ENCODE results near the gene ATAT1.

The ATAT1 gene

DNA sequence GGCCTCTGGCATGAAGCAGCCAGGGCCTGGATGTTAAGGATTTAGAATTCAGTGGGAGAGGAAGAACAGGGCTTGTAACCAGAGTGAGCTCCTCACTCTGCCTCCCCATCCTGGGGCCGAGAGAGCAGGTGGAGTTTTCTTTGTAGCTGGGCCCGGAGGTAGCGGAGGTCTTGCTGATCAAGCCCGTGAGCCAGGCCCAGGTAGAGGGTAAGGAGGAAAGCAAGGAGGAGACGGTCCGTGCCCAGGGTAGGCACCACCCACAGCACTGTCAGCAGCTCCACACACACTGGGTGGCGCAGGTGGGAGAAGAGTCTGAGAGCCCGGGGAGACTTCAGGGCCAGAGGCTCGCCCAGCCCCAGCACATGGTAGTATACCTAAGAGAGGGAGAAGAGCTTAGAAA, 61.9 kb downstream of the ATAT1 start:
- TF ChIP-seq, protein P1, sequence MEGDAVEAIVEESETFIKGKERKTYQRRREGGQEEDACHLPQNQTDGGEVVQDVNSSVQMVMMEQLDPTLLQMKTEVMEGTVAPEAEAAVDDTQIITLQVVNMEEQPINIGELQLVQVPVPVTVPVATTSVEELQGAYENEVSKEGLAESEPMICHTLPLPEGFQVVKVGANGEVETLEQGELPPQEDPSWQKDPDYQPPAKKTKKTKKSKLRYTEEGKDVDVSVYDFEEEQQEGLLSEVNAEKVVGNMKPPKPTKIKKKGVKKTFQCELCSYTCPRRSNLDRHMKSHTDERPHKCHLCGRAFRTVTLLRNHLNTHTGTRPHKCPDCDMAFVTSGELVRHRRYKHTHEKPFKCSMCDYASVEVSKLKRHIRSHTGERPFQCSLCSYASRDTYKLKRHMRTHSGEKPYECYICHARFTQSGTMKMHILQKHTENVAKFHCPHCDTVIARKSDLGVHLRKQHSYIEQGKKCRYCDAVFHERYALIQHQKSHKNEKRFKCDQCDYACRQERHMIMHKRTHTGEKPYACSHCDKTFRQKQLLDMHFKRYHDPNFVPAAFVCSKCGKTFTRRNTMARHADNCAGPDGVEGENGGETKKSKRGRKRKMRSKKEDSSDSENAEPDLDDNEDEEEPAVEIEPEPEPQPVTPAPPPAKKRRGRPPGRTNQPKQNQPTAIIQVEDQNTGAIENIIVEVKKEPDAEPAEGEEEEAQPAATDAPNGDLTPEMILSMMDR (IDR thresholded peaks at IDR 0.05; ENCODE audit: low read depth, low read length) = no peak
- DNase-seq (ENCODE audit: extremely low read depth, low read depth) = no peak

DNA sequence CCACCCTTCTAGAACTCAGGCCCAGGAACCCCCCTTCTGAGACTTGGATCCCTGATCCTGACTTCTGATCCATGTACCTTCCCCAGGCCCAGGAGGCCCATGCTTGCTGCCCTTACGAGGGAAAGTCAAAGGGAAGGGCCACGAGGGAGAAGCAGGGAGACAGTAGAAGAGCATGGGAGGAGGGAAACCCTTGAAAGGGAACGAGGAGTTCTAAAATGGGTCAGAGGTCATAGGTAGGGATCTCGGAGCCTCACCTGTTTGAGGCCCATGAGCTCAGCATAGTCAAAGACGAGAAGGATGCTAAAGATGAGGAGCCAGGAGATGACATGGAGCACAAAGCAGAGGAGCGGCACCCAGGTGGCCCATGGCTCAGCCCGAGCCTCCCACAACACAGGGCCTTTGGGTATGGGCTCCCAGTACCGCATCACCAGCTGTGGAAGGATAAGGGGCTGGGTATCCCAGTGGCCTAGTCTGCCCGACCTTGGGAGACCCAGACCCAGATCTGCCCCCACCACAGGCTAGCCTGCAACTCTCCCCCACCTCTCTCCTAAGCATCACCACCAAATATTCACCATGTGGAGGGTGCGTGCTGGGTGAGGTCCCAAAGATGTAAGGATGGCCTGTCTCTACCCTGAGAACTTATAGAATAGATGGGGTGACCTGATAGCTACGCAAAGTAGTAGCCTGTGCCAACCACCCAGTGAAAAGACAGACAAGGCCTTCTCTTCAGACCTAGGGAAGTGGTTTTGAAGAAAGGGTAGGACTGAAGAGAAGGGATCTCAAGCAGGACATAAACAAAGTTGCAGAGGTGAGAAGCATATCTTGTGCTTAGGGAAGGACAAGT, 62.6 kb downstream of the ATAT1 start:
- no peak for DNase-seq (ENCODE audit: extremely low read depth, low read depth)
- TF ChIP-seq, protein P1 (IDR thresholded peaks at IDR 0.05; ENCODE audit: low read depth, low read length) = no peak

DNA sequence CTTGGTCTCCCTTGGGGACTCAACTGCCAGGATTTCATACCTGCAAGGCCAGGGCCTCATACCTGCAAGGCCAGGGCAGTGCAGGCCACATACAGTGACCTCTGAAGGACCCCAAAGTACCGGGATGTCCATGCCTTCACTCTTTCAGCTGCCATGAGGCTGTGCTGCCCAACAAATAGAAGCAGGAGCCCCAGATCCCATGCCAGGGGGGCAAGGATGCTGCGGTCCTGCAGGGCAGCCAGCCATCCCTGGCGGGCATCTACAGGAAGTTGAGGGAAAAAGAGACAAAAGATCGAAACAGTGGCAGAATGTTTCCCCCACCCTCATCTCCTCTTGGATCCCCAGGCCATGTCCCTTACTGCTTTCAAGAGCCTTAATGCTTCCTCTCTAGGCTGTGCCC, 63.3 kb downstream of the ATAT1 start:
- no peak for DNase-seq (ENCODE audit: extremely low read depth, low read depth)
- TF ChIP-seq, protein P1 (IDR thresholded peaks at IDR 0.05; ENCODE audit: low read depth, low read length) = no peak

DNA sequence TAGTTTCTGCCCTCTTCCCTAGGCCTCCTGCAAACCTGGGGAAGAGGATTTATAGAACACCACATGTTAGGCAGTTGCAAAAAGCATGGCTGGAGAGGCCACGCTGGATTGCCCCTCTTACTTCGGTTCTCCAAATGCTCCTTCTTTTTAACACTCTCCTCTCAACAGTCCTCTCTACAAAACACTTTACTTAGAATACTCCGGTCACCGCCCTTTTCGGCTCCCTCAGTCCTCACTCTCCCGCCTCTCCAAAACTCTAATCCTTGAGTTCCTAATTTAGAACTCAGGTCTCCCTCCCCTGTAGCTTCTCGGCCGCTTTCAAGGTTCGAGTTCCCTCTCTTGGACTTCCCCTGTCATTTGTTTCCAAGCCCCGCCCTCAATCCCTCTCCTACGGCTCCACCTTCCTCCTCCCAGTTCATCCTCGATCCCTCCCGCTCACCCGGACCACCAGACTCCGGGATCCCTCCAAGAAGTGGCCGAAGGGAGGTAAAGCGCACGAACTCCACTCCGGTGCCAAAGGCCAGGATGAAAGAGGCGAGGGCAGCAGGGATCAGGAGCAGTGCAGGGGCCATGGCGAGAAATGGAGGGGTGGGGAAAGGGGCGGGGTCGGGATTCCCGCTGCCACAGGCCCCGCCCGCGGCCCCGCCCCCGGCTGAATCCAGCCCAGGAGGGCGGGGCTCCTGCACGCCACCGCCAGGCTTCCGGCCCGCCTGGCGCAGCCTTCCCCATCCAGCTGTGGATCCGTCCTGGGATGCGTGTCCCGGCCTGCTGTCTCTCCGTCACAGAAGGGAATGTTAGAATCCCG, 63.9 kb downstream of the ATAT1 start, which contains the start of gene NRM:
Gene NRM (minus strand): TSS at position 582 of the 805 bp plus-strand sequence. CDS start 10 bp downstream, at position 572.
- TF ChIP-seq, protein P1 (IDR thresholded peaks at IDR 0.05; ENCODE audit: low read depth, low read length) = no peak
- no peak for DNase-seq (ENCODE audit: extremely low read depth, low read depth)

DNA sequence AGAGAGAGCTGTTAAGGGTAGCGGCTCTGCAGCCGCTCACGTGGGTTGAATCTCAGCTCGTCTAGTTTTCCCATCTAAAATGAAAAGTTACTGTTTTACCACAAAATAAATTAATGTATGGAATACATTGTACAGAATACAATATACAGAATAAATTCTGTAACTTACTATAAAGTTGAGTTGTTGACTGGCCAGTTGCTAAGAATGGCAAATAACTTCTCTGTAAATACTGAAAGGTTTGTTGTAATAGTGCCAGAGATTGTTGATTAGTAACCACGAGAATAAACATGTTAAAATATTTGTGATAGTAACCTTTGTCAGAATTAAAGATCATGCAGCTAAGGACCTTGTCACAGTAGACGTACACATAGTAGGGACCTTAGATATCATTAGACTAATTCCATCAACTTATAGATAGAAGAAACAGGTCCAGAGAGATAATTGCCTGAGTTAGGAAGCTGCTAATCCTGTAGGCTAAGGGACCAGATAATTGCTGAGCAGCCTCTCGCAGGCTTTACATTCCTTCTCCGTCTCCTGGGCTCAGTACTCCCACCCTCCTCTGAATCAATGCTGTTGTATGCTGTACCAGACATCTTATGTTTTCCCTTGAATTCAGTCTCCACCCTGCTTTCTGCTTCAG, 64.7 kb downstream of the ATAT1 start:
- no peak for DNase-seq (ENCODE audit: extremely low read depth, low read depth)
- TF ChIP-seq, protein P1 (IDR thresholded peaks at IDR 0.05; ENCODE audit: low read depth, low read length) = no peak
